ENCODE results near the gene PRKN. TPM values are rescaled to one million over a fixed set of nuclear protein-coding genes. Genes with fewer than 3 reads are reported as not detected.

The PRKN gene
- total and polyA plus RNA-seq, 2 donors (not counting 3 experiments of a cell fraction or from before 2014, with no cell fraction given): 0.06 TPM; not detected in 1

DNA sequence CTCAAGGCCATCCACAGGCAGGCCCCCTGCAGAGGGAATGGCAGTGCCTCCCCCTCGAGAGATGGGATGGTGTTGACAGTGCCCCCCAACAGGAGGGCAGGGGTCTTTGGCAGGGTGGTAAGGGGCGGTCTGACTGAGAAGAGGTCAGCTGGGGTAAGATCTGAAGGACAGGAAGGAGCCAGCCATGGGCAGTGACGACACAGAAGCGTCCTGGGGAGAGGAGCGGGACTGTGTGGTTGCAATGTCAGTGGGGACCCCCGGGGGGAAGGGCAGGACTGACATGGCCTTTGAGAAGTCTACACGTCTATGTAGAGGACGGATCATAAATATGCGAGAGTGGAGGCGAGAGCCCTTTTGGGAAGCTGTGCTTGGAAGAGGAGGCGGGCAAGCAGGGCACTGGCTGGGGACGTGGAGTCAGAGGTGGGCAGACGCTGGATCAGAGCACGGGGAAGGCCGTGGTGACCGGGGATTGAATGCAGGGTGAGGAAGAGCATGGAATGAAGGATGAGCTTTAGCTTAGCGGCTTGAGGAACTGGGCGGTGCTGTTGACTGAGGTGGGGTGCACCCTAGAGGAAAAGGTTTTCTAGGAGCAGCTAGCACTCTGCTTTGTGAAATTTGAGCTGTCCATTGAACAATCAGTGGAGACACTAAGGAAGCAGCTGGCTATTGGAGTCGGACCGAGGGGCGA, 1371.3 kb downstream of the PRKN start:
- Histone ChIP-seq H3K27ac (ENCODE audit: insufficient read depth, low read depth, low read length) (no peak overlapping the region), H3K9ac (replicated peaks; ENCODE audit: extremely low read depth, insufficient read depth, low read length) (no peak overlapping the region), H3K9me3 (replicated peaks; ENCODE audit: control insufficient read depth, insufficient read depth, low read length) (no peaks in the 10 kb centered on the region), H3K4me2 (ENCODE audit: insufficient read depth, low read length) (no peak overlapping the region), H3K4me3 (replicated peaks in 1 of 3; ENCODE audit: insufficient read depth in 1 of 3, low read depth in 1 of 3, low read length in 3 of 3) (no peak overlapping the region), H2AFZ (ENCODE audit: low read depth, low read length) (no peak overlapping the region), H3K4me1 (ENCODE audit: control insufficient read depth, extremely low read depth, insufficient read depth, low read length) (no peaks in the 10 kb centered on the region), H3K79me2 (ENCODE audit: control insufficient read depth, insufficient read depth, low read length) (no peaks in the 10 kb centered on the region), H3K9me1 (replicated peaks; ENCODE audit: control insufficient read depth, extremely low read depth, insufficient read depth, low read length) (no peaks in the 10 kb centered on the region), H4K20me1 (replicated peaks; ENCODE audit: control insufficient read depth, extremely low read depth, insufficient read depth, low read length) (no peaks in the 10 kb centered on the region), H3K36me3 (ENCODE audit: control insufficient read depth in 2 of 2, extremely low read depth in 1 of 2, insufficient read depth in 2 of 2, low read length in 2 of 2) (no peaks in the 10 kb centered on the region), H3K27me3 (ENCODE audit: control insufficient read depth in 2 of 2, insufficient read depth in 2 of 2, low read length in 2 of 2) (no peaks in the 10 kb centered on the region)
- intact Hi-C loops (cut with micrococcal nuclease): no loop called here
- CTCF ChIA-PET: interaction anchor here (0.7 kb wide), 1 partner anchor 9 kb away, joined by 4 read pairs; no protein-coding TSS in a partner anchor
- no TSS peak for BruUV-seq (replicated peaks)
- POLR2A ChIA-PET: no interaction called here
- TF ChIP-seq, protein P1, sequence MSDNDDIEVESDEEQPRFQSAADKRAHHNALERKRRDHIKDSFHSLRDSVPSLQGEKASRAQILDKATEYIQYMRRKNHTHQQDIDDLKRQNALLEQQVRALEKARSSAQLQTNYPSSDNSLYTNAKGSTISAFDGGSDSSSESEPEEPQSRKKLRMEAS (IDR thresholded peaks at IDR 0.05; ENCODE audit: insufficient read depth, insufficient read length): no peak
- TF ChIP-seq GATA2 (IDR thresholded peaks at IDR 0.05; ENCODE audit: insufficient read depth, insufficient read length, low read depth, low read length): no peak
- TF ChIP-seq POLR2A (IDR thresholded peaks at IDR 0.05; ENCODE audit: low read depth, low read length): no peak
- no peak for TF ChIP-seq MYC (IDR thresholded peaks at IDR 0.05; ENCODE audit: low read depth, low read length)
- no peak for TF ChIP-seq CTCF (IDR thresholded peaks at IDR 0.05; ENCODE audit: extremely low read depth in 1 of 2, insufficient read depth in 1 of 2, low read depth in 1 of 2, low read length in 2 of 2)
- TF ChIP-seq FOS (IDR thresholded peaks at IDR 0.05; ENCODE audit: borderline replicate concordance, insufficient read depth, low read length): no peak
- no peak for TF ChIP-seq POLR2AphosphoS5 (IDR thresholded peaks at IDR 0.05; ENCODE audit: insufficient read depth, low read depth, low read length)
- TF ChIP-seq EZH2 (IDR thresholded peaks at IDR 0.05; ENCODE audit: borderline replicate concordance, low read depth, low read length, severe bottlenecking): no peak
- no peak for TF ChIP-seq JUN (IDR thresholded peaks at IDR 0.05; ENCODE audit: borderline replicate concordance, insufficient read depth, insufficient read length, low read depth)
- FAIRE-seq (no peak), DNase-seq (ENCODE audit: low read depth, low spot score) (no peak)
- dilution Hi-C loops (cut with MboI; ENCODE audit: extremely low pct_ligation_motif_present, low sequenced_read_pairs): no loop called here

Measured in endothelial cell of umbilical vein (primary cell).